VCaP (cell line): ENCODE measurements around the gene SERPINA6.

Source experiments
- H3K27ac ChIP-seq: fragments of 450-650 bp; 2 replicates; pipeline ENCODE4 v1.5.1; 2017
- CTCF ChIP-seq: fragments of 450-650 bp; conservative IDR thresholded peaks from 2 replicates; pipeline ENCODE4 v1.5.1; 2017; ENCODE audit warnings: mild to moderate bottlenecking, moderate library complexity

The SERPINA6 gene

GRCh38 chr14:94331462-94331861, 8.3 kb upstream of the SERPINA6 start:
- no peak overlapping the region for H3K27ac ChIP-seq
- no peak for TF ChIP-seq CTCF

- H3K27ac ChIP-seq = no peak overlapping the region
- no peak for TF ChIP-seq CTCF
These were observed 7.7 kb upstream of the SERPINA6 start for GRCh38 chr14:94330857-94331256.

GRCh38 chr14:94330432-94330831, 7.3 kb upstream of the SERPINA6 start:
- TF ChIP-seq CTCF = no peak
- H3K27ac ChIP-seq = no peak overlapping the region

- H3K27ac ChIP-seq = no peak overlapping the region
- no peak for TF ChIP-seq CTCF
These were observed 6.7 kb upstream of the SERPINA6 start for GRCh38 chr14:94329857-94330256.

- H3K27ac ChIP-seq = no peak overlapping the region
- no peak for TF ChIP-seq CTCF
These were observed 5.1 kb upstream of the SERPINA6 start for GRCh38 chr14:94328196-94328595.

GRCh38 chr14:94321421-94322271, 1.5 kb downstream of the SERPINA6 start:
- no peak overlapping the region for H3K27ac ChIP-seq
- no peak for TF ChIP-seq CTCF

GRCh38 chr14:94320243-94320642, 2.9 kb downstream of the SERPINA6 start:
- TF ChIP-seq CTCF = no peak
- peak overlapping the region; percentile 9; the same call in 1 of the 2 replicates for H3K27ac ChIP-seq
